ENCODE data around the gene RAB1B. TPM values are rescaled to one million over a fixed set of nuclear protein-coding genes. Genes with fewer than 3 reads are reported as not detected.

The RAB1B gene
- total RNA-seq, 4 donors from 2014 or later, result 97.2 to 163 (median 132) TPM

- Histone ChIP-seq H3K27me3 (no peaks in the 10 kb centered on the region), H3K27ac (replicated peaks in 1 of 4) (peak overlapping the region; percentile 95 to 98 (median 97)), H3K9me3 (no peaks in the 10 kb centered on the region), H3K4me3 (no peak overlapping the region), H3K4me1 (peaks cover 27 to 41% (median 38%) of the 10 kb centered on the region in 4 donors), H3K36me3 (peaks cover 10 to 61% (median 56%) of the 10 kb centered on the region in 4 donors)
- TF ChIP-seq POLR2A (IDR thresholded peaks at IDR 0.05; ENCODE audit: low read depth) (no peak), CTCF (IDR thresholded peaks at IDR 0.05) (no peak), EP300 (IDR thresholded peaks at IDR 0.05) (no peak), POLR2AphosphoS5 (IDR thresholded peaks at IDR 0.05) (no peak)
- intact Hi-C loops (cut with DNase I), result no loop called here
- WGBS, result 95% methylated on average over 13 of the region's 26 CpGs
- no peak for DNase-seq (ENCODE audit: extremely low spot score)
Observed at GRCh38 chr11:66265531-66266377, 2.7 kb upstream of the RAB1B start.

- intact Hi-C loops (cut with DNase I), result no loop called here
- 61% methylated on average over 12 of the region's 20 CpGs for WGBS
- H3K4me3 ChIP-seq, result peak overlapping the region; percentile 71 to 95 (median 83)
- TF ChIP-seq POLR2A (IDR thresholded peaks at IDR 0.05; ENCODE audit: low read depth) (no peak), POLR2AphosphoS5 (IDR thresholded peaks at IDR 0.05) (no peak), CTCF (IDR thresholded peaks at IDR 0.05) (no peak), EP300 (IDR thresholded peaks at IDR 0.05) (no peak)
- H3K36me3 ChIP-seq, result peaks cover 10 to 58% (median 50%) of the 10 kb centered on the region in 4 donors
- no peak for DNase-seq (ENCODE audit: extremely low spot score)
- H3K27ac ChIP-seq (replicated peaks in 1 of 4), result peak overlapping the region; percentile 95 to 98 (median 97)
- H3K9me3 ChIP-seq, result no peaks in the 10 kb centered on the region
- H3K4me1 ChIP-seq, result peaks cover 28 to 49% (median 45%) of the 10 kb centered on the region in 4 donors
- no peaks in the 10 kb centered on the region for H3K27me3 ChIP-seq
Observed at GRCh38 chr11:66266378-66267038, 1.9 kb upstream of the RAB1B start.

GRCh38 chr11:66267039-66267378, 1.4 kb upstream of the RAB1B start:
- intact Hi-C loops (cut with DNase I), result no loop called here
- no peaks in the 10 kb centered on the region for H3K27me3 ChIP-seq
- peak overlapping the region; percentile 71 to 95 (median 83) for H3K4me3 ChIP-seq
- H3K4me1 ChIP-seq, result peaks cover 28 to 53% (median 45%) of the 10 kb centered on the region in 4 donors
- H3K36me3 ChIP-seq, result peaks cover 14 to 58% (median 50%) of the 10 kb centered on the region in 4 donors
- DNase-seq (ENCODE audit: extremely low spot score), result no peak
- TF ChIP-seq POLR2A (IDR thresholded peaks at IDR 0.05; ENCODE audit: low read depth) (no peak), POLR2AphosphoS5 (IDR thresholded peaks at IDR 0.05) (no peak), EP300 (IDR thresholded peaks at IDR 0.05) (no peak), CTCF (IDR thresholded peaks at IDR 0.05) (no peak)
- no peaks in the 10 kb centered on the region for H3K9me3 ChIP-seq
- WGBS, result 15% methylated on average over 13 of the region's 13 CpGs
- peak overlapping the region; percentile 95 to 98 (median 97) for H3K27ac ChIP-seq (replicated peaks in 1 of 4)

GRCh38 chr11:66267379-66268243, 828 bp upstream of the RAB1B start:
- Histone ChIP-seq H3K27me3 (no peaks in the 10 kb centered on the region), H3K9me3 (no peaks in the 10 kb centered on the region), H3K27ac (replicated peaks in 1 of 4) (peak overlapping the region; percentile 95 to 98 (median 97)), H3K4me3 (peak overlapping the region; percentile 71 to 95 (median 83)), H3K4me1 (peaks cover 28 to 59% (median 45%) of the 10 kb centered on the region in 4 donors), H3K36me3 (peaks cover 18 to 58% (median 50%) of the 10 kb centered on the region in 4 donors)
- TF ChIP-seq EP300 (IDR thresholded peaks at IDR 0.05), result no peak
- TF ChIP-seq CTCF (IDR thresholded peaks at IDR 0.05), result peak in 1 of 3 experiments; percentile 19
- TF ChIP-seq POLR2AphosphoS5 (IDR thresholded peaks at IDR 0.05), result peak; percentile 85 to 90
- TF ChIP-seq POLR2A (IDR thresholded peaks at IDR 0.05; ENCODE audit: low read depth), result peak; percentile 53
- DNase-seq (ENCODE audit: extremely low spot score), result peak; percentile 98
- intact Hi-C loops (cut with DNase I), result no loop called here
- WGBS, result under 1% methylated on average over 23 of the region's 61 CpGs
